HPDE6-E6E7 (cell line): ENCODE results near the gene USP2.

Source experiments
- DNase-seq: peaks from one replicate; pipeline ENCODE4 v3.0.0; 2011; ENCODE audit warnings: missing footprints; ENCODE audit errors: extremely low spot score

The USP2 gene

DNA sequence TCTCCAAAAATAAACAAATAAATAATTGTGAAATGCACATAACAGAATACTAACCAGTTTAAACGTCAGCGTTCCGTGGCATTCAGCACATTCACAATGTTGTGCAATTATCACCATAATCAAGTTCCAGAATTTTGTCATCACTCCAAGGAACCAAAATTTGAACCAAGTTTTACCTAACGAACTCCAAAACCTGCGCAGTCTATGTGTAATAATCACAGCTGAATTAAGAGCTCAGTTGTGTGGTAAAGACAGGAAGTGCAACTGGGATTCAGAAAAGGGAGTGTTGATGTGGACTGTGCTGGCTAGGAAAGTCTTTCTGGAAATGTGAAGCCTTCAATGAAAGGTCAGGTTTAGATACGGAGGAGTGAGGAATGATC lies 59.1 kb downstream of the USP2 start:
- no peak for DNase-seq

DNA sequence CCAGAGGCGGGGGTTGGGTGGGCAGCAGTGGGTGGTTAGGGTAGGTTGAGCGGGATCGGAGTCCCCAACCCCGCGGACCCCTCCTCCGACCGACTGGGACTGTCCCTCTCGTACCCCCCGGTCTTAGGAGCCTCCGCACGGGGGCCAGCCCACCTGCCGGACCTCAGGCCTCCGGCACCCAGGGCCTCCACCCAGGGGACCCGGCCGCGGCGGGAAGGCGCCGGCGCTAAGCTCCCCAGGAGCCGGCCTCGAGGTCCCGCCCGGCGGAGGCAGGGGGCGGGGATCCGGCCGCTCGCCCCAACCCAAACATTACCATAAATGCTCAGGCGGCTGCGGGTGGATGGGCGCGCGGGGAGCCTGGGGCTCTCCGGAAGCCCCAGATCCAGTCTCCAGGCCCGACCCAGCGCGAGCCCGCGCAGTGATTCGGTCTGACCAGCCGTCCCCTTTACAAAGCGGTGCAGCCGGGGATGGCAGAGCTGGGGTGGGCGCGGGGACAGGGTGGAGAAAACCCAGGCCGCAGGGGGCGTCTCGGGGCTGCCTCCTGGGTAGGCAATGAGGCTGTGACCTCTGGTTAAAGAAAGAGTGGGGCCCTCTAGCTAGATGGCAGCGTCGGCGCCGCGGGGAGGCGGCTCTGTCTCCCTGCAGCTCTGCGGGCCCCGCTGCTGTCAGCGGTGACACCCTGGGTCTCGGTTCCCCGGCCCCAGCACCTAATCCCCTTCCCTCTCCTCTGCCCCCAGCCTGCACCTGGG lies 60.5 kb downstream of the USP2 start:
- DNase-seq, result no peak

DNA sequence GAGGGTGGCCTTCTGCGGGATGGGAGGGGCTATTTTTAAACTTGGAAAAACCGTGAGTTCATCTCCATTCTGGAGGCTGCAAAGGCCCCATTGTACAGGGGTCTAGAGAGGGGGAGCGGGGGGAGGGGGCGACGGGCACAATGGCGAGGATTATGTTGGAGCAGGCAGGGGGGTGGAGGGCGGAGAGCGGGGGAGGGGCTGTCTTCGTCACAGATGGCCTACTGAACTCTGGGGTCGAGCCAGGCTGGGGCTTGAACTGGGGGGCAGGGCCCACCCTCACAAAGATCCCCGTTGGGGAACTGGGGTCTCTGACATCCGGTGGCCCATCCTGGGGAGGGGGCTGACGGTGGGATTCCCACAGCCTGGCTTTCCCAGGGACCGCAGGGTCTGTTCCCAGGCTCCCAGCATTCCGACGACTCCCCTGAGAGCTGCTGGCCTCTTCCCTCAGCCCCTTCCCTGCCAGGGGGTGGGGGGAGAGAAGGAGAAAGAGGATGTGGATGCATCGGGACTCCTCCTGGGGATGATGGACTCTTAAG lies 61.2 kb downstream of the USP2 start:
- DNase-seq, result no peak

DNA sequence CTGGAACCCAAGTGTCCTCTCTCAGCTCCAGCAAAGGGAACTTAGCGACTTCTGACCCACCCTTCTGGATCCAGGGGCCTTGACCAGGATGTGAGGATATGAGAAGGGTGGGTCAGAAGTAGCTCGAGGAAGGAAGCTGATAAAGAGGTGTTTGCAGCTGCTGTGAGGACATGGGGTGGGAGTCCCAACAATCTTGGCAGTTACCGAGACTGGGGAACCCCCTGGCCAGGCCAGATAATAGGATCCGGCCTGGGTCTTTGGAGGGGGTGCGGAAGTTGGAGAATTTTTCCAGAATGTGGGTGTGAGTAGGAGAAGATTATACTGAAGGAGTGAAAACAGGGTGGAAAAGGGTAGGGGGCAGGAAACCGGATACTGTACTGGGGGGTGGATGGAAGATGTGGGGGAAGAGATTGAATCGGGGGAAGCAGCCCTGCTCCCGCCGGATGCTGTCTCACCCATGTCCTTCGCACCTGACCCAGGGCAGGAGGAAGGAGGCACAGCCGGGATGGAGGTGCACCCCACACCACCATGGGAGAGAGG lies 61.7 kb downstream of the USP2 start:
- no peak for DNase-seq

DNA sequence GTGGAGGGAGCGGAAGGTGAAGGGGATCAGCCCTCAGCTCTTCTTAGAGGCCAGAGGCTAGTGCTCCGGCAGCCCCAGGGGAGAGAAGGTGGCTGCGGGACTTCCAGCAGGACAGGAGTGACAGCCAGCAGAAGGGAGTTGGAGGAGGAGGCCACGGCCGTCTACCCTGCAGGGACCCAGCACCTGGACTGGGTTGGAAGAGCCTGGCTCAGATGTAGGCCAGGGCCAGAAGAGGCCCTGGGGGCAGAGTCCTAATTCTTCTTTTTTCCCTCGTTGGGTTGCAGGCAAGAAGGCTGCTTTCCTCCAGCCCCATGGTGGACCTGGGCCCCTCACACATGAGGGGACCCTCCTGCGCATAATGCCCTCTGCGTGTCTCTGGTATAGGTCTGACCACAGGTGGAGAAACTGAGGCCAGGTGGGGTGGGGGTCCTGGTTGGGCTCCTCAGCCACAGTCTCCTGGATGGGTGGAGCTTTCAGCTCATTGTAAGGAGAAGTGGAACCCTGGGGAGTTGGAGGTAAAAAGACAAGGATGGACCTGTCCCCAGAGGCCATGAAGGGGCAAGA lies 62.3 kb downstream of the USP2 start:
- no peak for DNase-seq

DNA sequence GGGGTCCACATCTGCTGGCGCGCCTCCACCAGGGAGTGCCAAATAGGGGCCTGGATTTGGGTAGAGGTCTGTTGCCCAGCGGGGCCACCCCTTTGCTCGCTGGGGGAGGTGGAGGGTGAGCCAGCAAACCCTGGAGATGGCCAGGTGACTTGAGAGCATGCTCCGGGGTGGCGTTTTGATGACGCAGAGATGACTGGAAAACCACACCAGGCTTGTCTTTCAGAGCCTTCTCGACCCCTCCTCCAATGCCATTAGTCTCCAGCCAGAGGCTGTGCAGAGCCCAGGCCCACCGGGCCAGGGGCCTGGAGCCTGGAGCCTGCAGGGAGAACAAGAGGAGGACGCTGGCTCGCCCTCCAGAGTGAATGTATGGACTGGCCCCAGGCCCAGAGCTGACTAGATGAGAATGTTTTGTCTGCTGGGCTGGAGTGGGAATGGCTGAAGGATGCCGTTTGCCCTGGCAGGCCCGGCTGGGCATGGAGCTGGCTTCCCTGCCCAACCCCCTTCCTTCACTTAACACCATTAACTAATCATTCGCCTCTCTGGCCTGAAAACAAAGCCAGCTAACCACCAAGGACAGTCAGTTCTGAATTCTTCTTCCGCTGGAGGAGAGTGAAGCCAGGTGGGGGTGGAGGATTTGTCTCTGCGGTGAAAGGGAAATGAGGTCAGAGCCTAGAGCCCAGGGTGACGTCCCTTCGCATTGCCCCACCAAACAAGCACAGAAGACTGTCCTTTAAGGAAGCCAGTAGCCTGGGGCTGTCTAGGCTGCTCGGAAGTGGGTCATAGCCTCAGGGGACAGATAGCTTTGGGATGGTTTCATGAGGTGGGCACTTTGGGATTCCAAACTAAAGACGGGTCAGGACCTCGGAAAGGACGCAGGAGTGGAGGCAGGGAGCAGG lies 63.0 kb downstream of the USP2 start:
- DNase-seq, result peak; percentile 75

DNA sequence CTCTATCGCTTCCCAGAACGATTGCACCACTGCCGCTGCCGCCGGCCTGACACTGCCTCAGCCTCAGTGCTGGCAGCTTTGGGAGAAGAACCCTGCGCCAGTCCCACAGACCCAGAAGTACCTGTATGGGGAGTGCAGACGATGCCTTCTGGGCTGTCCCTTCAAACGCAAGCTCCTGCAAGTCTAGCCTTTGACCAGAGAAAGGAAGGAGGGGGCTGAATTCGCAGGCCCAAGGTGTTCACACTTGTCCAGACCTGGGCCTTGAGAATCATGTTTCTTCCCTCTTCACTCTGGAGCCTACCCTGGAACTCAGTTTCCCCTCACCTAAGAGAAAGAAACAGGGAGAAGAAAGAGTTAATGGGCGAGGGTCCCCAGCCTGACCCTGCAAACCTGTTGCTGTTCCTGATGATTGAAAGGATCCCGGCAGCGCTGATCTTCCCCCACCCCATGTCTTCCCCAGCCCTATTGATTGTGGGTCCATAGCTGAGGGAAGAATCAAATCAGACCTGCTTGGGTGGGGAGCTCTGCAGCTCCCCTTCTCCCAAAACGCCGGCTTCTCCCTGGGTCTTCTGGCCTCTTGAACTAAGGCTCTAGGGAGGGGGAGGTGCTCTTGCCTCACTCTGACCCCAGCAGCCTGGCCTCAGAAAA lies 63.8 kb downstream of the USP2 start:
- DNase-seq, result no peak

DNA sequence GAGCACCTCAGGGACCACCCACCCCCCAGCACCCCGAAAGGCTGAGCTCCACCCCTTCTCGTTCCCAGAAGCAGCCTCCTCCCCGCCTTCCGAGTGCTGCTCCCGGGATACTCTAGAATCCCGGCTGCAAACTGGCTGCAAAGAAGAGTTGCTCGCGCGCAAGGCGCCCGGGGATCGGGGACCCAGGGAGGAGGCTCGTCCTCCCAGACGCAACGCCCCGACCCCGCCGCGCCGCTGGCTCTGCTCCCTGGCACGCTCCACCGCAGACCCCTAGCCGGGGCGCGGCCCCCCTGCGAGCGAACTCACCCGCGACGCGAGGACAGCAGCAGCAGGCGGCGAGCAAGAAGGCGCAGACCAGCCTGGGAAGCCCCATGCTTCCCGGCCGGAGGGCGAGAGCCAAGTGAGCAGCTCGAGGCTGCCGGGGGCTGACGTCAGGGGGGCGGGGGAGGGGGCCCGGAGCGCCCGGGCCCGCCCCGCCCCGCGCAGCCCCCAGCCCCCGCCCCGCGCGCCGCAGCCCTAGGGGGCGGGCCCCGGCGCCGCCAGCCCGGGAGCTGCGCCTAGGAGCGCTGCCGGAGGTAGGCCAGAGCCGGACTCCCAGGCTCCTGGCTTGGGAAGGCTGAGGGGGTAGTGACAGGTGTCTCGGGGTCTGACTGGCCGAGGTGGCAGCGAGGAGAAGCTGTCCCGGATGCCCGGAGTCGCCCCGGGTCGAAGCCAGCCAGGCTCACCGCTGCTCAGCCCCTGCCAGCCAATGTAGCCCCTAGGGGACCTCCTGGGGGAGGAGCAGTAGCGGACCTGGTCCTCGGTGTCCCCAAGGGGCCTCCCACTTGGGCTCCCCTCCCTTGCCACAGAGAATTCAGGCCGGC lies 64.5 kb downstream of the USP2 start, which contains the start of gene MCAM:
MCAM (minus strand) TSS at position 402 of the 863 bp plus-strand sequence; CDS start at position 373, 29 bp downstream.
- no peak for DNase-seq

DNA sequence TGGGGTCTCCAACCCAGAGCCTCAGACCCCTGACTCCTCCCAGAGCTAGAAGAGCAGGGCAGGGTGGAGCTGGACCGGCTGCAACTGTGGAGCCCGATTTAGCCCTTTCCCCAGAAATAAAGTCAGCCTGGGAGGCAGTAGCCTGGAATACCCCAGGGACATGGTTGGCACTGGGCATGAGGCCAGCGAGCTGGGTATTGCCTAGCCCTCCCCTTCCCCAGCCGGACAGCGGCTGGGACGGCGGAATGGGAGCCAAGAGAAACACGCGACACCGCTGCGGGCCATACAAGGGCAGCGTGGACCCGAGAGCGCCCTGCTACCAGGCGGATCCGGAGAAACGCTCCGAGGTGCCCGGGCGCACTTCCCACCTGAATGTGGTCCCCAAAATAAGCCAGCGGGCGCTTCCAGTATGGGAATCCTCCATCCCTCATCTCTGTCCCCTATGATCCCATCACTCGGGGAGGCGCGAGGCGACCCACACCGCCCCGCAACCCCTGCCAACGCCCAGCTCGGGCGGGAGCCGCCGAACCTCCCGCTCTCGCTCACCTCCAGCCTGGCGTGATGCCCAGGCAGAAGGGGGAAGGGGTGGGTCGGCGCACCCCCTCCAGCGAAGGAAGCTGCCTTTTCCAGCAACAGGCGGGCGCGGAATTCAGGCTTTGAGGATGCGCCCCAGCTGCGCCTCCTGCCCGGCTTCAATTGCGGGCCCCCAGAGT lies 65.3 kb downstream of the USP2 start:
- no peak for DNase-seq

DNA sequence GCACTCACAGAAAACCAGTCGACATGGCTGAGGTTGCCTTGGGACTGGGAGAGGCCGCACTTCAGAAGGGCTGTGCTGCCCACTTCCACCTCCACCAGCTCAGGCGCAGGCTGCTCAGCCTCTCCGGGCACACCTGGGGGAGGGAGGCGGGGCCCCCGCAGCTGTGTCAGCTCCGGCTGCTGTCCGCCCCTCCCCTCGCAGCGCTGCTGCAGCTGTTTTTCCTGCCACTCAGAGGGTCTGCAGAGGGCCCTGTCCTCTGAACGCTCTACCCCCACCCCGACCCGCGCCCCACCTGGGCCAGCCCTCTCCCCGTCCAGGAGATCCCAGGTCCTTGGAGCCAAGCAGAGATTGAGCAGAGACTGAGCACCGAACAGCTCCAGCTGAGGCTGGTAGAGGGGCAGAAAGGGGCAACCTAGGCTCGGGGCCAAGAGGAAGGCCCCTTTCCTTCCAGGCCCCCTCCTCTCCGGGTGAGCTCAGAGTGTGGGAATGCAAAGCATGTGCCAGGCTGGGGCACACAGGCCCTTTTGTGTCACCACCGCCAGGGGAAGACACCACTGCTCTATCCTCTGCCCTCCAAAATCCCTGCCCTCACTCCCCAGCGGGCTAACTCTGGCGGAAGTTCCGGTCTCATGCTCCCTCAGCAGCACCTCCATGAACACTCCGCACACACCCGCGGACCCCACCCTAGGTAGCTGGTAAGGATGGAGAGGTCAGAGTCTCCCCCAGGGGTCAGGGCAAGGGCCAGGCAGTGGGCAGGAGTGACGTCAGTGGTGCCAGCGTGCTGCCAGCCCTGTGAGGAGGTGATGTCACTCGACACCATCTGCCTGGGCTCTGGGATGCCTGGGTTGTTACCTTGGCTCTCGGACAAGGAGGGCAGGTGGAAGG lies 66.1 kb downstream of the USP2 start:
- no peak for DNase-seq

DNA sequence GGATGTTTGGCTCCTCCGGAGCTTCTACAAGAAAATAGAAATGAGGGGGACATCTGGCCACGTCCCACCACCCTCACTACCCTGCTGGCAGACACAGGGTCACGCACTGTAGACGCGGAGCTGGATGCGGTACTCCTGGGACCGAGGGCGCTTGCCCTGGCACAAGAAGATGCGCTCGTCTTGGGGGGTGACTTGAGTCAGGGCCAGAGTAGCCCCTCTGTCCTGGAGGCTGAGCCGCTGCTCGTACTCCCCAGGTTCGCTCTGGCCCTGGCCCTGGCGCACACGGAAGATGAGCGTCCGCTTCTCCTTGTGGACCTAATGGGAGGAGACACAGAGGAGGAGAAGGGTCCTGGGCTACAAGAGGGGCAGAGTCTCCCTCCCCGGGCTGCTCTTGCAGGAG lies 66.8 kb downstream of the USP2 start:
- no peak for DNase-seq

DNA sequence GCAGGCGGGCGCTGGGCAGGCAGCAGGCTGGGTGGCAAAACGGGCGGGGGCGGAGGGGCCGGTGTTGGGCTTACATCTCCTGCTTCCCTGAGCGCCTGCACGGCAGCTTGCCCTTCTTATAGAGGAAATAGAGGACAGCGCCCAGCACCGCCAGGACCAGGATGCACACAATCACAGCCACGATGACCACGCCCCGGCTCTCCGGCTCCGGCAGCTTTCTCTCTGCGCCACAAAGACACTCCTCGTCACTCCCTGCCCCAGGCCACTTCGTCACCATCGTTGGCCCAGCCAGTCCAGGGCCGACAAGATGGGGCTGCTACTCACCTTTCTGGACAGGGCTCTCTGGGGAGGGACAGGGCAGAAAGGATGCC lies 70.8 kb downstream of the USP2 start:
- DNase-seq, result no peak

DNA sequence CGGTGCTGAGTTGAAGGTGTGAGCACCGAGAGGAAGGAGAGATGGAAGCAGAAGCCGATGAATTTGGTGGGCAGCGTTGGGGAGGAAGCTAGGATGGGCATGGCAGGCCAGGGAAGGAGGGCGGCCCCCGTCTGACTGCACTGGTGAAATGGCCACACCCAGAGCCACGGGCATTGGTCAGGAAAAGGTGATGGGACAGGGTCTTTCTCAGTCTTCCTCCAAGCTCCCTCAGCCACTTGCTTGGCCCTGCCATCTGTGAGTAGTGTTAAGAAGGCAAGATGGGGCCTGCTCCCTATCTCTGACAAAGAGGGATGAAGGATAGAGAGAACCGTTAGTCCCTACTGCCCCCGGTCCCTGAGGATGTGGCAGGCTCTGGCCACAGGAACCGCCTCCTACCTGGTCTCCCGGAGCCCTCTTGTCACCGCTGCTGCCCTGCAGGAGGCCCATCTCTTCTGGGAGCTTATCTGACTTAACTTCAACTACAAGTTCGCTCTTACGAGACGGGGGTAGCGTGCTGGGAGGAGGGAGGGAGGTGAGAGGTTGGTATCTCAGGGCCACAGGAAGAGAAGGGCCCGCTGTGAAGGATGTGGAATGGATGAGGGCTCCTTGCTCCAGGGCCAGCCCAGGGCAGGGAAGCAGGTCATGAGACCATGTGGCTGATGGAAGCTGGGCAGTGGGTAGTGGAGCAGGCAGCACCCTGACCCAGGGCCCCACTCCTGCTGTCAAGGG lies 71.4 kb downstream of the USP2 start:
- no peak for DNase-seq

DNA sequence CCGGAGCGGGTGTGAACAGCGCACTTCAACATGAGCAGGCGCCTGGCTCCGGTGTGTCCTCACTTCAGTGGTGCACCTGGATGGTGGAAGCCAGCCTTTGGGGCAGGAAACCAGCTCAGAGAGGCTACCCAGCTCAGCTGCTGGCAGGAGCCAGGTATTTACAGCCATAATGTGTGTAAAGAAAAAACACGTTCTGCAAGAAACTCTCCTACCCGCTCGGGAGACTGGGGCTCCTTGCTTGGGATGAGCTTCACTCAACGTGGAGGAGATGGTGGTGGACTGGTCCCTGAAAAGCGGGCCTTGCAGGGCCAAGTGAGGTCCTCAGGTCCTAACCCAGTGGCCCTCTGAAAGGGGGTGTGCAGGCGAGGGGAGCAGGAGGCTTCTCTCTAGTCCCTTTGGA lies 72.1 kb downstream of the USP2 start:
- DNase-seq, result no peak

DNA sequence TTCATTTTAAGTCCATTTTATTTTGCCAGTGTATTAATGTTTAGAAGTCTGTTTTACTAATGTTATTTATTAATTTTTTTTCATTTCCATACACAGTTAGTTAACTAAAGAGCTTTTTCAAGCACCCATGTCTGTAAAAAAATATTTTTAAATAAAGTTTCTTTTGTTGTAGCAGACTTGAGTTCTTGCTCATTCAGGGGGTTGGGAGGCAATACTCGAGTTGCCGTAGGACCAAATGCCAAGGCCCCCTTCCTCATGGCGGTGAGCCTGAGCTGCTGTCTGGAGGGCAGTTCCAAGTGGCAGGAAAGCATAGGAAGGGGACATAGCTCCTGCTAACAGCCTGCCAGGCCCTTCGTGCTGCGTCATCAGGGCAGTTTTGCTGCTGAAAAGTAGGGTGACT lies 73.5 kb downstream of the USP2 start:
- DNase-seq, result no peak

DNA sequence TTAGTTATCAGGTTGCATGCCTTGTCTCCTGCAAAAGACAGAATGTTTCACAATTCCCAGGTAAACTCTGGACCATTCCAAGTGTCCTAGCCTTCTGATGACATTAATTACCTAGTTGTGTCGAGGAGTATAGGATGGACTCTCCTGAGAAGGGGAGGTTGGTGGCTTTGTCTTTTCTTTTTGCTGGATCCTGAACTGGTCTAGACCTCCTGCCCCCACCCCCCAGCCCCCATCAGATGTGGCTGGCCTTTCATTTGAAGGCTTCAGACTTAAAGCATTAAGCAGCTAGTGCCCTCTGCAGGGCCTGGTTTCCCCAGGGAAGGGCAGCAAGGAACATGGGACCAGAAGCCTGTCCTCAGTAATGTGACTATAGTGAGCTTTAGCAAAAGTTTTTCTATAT lies 74.3 kb downstream of the USP2 start:
- no peak for DNase-seq

DNA sequence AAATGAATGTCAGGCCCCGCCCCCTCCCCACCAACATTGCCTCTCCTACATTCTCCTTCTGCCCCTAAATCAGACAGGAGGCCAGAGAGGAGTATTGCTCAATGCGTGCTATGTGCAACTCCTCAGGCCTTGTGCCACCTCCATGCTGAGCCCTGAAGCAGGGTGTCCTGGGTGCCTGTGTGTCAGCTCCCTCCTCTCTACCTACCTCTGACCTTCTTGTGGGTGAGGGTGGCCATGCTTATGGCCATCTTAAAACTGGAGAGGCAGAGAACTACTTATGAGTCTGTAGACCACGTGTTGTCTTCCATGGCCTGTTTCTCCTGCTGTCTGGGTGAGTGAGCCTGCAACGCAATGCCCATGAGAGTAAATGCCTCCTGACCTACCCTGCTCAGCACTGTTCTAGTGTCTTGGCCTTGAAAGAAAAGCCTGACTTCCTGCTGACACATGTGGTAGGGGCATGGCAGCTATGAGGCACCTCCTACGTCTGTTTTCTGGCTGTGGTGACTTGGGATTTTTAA lies 75.1 kb downstream of the USP2 start:
- DNase-seq, result no peak
